ENCODE measurements around the gene CORO2B. TPM values are rescaled to one million over a fixed set of nuclear protein-coding genes. Genes with fewer than 3 reads are reported as not detected.

CORO2B gene
- total and polyA plus RNA-seq, 9 of the 15 experiments (the other 6 are each of a cell fraction or from before 2014, with no cell fraction given) = not detected

DNA sequence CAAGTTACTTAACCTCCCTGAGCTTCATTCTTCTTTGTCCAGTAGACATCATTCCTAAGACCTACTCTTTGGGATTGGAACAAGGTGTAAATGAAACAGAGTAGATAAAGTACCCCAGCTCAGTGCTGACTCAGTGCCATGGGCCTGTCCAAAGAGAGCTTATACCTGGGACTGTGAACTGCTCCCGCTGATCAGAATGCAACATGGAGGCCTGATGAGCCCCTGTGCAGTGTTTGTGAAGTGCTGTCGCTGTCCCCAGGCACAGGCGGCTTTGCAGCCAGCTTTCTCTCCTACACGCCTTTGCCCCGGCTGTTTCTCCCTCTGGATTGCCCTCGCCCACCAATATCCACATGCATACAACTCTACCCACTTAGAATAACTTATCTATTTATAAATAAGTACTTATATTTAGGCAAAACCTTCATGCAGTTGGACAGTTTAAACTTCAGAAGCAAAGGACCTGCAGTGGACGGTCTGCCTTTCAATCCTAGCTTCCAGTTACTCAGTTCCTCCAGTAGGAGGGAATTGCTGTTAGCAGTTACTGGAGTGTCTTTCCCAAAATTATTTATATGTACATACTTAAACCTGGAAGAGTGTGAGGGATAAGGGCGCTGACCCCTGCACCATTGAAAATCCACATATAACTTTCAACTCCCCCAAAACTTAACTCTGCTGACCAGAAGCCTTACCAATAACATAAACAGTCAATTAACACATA, 80.0 kb downstream of the CORO2B start:
- H3K79me2 ChIP-seq (ENCODE audit: control insufficient read depth, insufficient read depth, low read length) = no peaks in the 10 kb centered on the region
- no peaks in the 10 kb centered on the region for H3K36me3 ChIP-seq (ENCODE audit: control insufficient read depth, insufficient read depth, low read length)
- H4K20me1 ChIP-seq (replicated peaks; ENCODE audit: control insufficient read depth, insufficient read depth, low read length) = peaks cover 5% of the 10 kb centered on the region; the same call in 1 of the 2 replicates
- peaks cover 0 to 10% of the 10 kb centered on the region in 2 experiments; a peak in 1 of 5 replicates for H3K27me3 ChIP-seq (ENCODE audit: control insufficient read depth in 2 of 2, insufficient read depth in 2 of 2, low read length in 2 of 2)
- no peak overlapping the region for H3K9ac ChIP-seq (ENCODE audit: insufficient read depth in 1 of 2, low read depth in 2 of 2, low read length in 2 of 2)
- CTCF ChIA-PET (ENCODE audit: low intra/inter-chr PET ratio) = no interaction called here
- no peak overlapping the region for H2AFZ ChIP-seq (ENCODE audit: low read depth, low read length)
- H3K4me2 ChIP-seq (ENCODE audit: insufficient read depth, low read length) = no peak overlapping the region
- H3K27ac ChIP-seq (ENCODE audit: extremely low read depth, low read depth, low read length) = no peak overlapping the region
- BruUV-seq (replicated peaks) = no TSS peak
- no peaks in the 10 kb centered on the region for H3K9me1 ChIP-seq (ENCODE audit: control insufficient read depth, insufficient read depth, low read length)
- WGBS (ENCODE audit: insufficient coverage, low coverage, missing lambda C conversion rate) = 4% methylated on average over 8 of the region's 8 CpGs
- ATAC-seq (no peak), DNase-seq (ENCODE audit: extremely low read depth in 1 of 4, low spot score in 3 of 4) (no peak), FAIRE-seq (no peak)
- in situ Hi-C loops (cut with MboI) = no loop called here
- POLR2A ChIA-PET = no interaction called here
- H3K4me1 ChIP-seq (replicated peaks in 1 of 2; ENCODE audit: control insufficient read depth in 2 of 2, insufficient read depth in 2 of 2, low read length in 2 of 2) = peaks cover 0 to 4% of the 10 kb centered on the region in 2 experiments; a peak in 1 of 5 replicates
- no peaks in the 10 kb centered on the region for H3K9me3 ChIP-seq (replicated peaks; ENCODE audit: control insufficient read depth, insufficient read depth, low read depth, low read length)
- no peak for TF ChIP-seq EHMT2 (IDR thresholded peaks at IDR 0.05)
- TF ChIP-seq SAP30 (IDR thresholded peaks at IDR 0.05; ENCODE audit: borderline replicate concordance, insufficient read depth, low read depth, low read length, poor library complexity, severe bottlenecking) = no peak
- H3K4me3 ChIP-seq = no peak overlapping the region
- intact Hi-C loops (cut with micrococcal nuclease) = no loop called here

DNA sequence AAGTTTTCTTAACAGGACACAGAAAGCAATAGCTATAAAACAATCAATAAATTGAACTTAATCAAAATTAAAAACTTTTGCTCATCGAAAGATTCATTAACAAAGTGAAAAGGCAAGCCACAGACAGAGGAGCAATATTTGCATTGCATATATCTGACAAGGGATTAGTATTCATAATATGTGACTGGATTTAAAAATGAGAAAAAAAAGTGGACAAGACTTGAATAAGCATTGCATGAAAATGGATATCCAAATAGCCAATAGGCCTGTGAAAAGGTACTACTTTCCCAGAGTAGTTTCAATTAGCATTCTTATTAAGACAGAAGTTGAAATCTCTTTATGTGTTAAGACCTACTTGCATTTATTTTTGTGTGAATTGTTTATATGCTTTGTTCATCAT, 84.7 kb downstream of the CORO2B start:
- WGBS (ENCODE audit: insufficient coverage, low coverage, missing lambda C conversion rate) = 0% methylated on average over 1 of the region's 1 CpG
- Histone ChIP-seq H3K9ac (ENCODE audit: insufficient read depth in 1 of 2, low read depth in 2 of 2, low read length in 2 of 2) (no peak overlapping the region), H3K36me3 (ENCODE audit: control insufficient read depth, insufficient read depth, low read length) (no peaks in the 10 kb centered on the region), H3K4me1 (replicated peaks in 1 of 2; ENCODE audit: control insufficient read depth in 2 of 2, insufficient read depth in 2 of 2, low read length in 2 of 2) (no peaks in the 10 kb centered on the region), H4K20me1 (replicated peaks; ENCODE audit: control insufficient read depth, insufficient read depth, low read length) (no peaks in the 10 kb centered on the region; the same call in 1 of the 2 replicates), H3K9me3 (replicated peaks; ENCODE audit: control insufficient read depth, insufficient read depth, low read depth, low read length) (no peaks in the 10 kb centered on the region), H3K27me3 (ENCODE audit: control insufficient read depth in 2 of 2, insufficient read depth in 2 of 2, low read length in 2 of 2) (peaks cover 0 to 11% of the 10 kb centered on the region in 2 experiments; a peak in 3 of 5 replicates), H3K79me2 (ENCODE audit: control insufficient read depth, insufficient read depth, low read length) (no peaks in the 10 kb centered on the region), H2AFZ (ENCODE audit: low read depth, low read length) (no peak overlapping the region), H3K4me2 (ENCODE audit: insufficient read depth, low read length) (no peak overlapping the region), H3K4me3 (no peak overlapping the region), H3K9me1 (ENCODE audit: control insufficient read depth, insufficient read depth, low read length) (no peaks in the 10 kb centered on the region), H3K27ac (ENCODE audit: extremely low read depth, low read depth, low read length) (no peak overlapping the region)
- in situ Hi-C loops (cut with MboI) = no loop called here
- intact Hi-C loops (cut with micrococcal nuclease) = no loop called here
- no peak for FAIRE-seq
- no TSS peak for BruUV-seq (replicated peaks)
- DNase-seq (ENCODE audit: extremely low read depth in 1 of 4, low spot score in 3 of 4) = no peak
- POLR2A ChIA-PET = interaction anchor here (0.7 kb wide), 1 partner anchor 32 kb away, joined by 3 read pairs; no protein-coding TSS in a partner anchor
- CTCF ChIA-PET (ENCODE audit: low intra/inter-chr PET ratio) = no interaction called here
- ATAC-seq = no peak
- TF ChIP-seq MIER1 (IDR thresholded peaks at IDR 0.05; ENCODE audit: low read depth) (no peak), GATAD2B (IDR thresholded peaks at IDR 0.05; ENCODE audit: borderline replicate concordance) (no peak), JUN (IDR thresholded peaks at IDR 0.05; ENCODE audit: borderline replicate concordance, low read depth, low read length) (no peak), JUN (CRISPR knock-in tag; IDR thresholded peaks at IDR 0.05; ENCODE audit: borderline replicate concordance) (no peak), CXXC5 (CRISPR knock-in tag; IDR thresholded peaks at IDR 0.05) (no peak), SP2 (IDR thresholded peaks at IDR 0.05; ENCODE audit: extremely low read depth, low read depth, low read length, poor library complexity, severe bottlenecking) (no peak), NFATC3 (IDR thresholded peaks at IDR 0.05) (no peak), ZNF384 (IDR thresholded peaks at IDR 0.05; ENCODE audit: low read depth, low read length) (no peak), CHD2 (IDR thresholded peaks at IDR 0.05; ENCODE audit: low read depth, low read length) (no peak), PYGO2 (tag; IDR thresholded peaks at IDR 0.05) (no peak), MYBL2 (IDR thresholded peaks at IDR 0.05; ENCODE audit: low read depth) (no peak), MYBL2 (CRISPR knock-in tag; IDR thresholded peaks at IDR 0.05; ENCODE audit: borderline replicate concordance) (no peak), ARHGAP35 (IDR thresholded peaks at IDR 0.05; ENCODE audit: partially characterized antibody) (no peak)
- TF ChIP-seq, protein P1, sequence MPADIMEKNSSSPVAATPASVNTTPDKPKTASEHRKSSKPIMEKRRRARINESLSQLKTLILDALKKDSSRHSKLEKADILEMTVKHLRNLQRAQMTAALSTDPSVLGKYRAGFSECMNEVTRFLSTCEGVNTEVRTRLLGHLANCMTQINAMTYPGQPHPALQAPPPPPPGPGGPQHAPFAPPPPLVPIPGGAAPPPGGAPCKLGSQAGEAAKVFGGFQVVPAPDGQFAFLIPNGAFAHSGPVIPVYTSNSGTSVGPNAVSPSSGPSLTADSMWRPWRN (IDR thresholded peaks at IDR 0.05; ENCODE audit: low read depth) = no peak

Data from K562 (cell line).